SK-N-SH treated with all-trans-retinoic acid at 6 μM for 48 hours (cell line): ENCODE data around the gene GPR155.
A peak's percentile ranks its signal among the peaks of the same experiment; 100 is the strongest.

ENCODE experiments used
- ATAC-seq: fragments of 200-7000 bp; cut with Tn5 transposase; 3 replicates; pipeline ENCODE4 v1.9.1; 2020; ENCODE audit warnings: mild to moderate bottlenecking, moderate library complexity
- ARNTL ChIP-seq: fragments of 450-650 bp; formaldehyde crosslinking; IDR thresholded peaks from 2 replicates; pipeline ENCODE4 v1.5.0; 2020; ENCODE audit warnings: low read depth, mild to moderate bottlenecking, moderate library complexity, borderline replicate concordance
- BACH2 ChIP-seq: fragments of 250-450 bp; sonication (Bioruptor Pico); IDR thresholded peaks from 2 replicates; pipeline ENCODE4 v1.9.0; 2021; ENCODE audit warnings: mild to moderate bottlenecking, borderline replicate concordance
- CREB5 ChIP-seq: fragments of 250-450 bp; sonication (Bioruptor Pico); IDR thresholded peaks from 2 replicates; pipeline ENCODE4 v1.5.1; 2020; ENCODE audit warnings: low read depth, mild to moderate bottlenecking, moderate library complexity
- CSDC2 ChIP-seq: fragments of 250-450 bp; sonication (Bioruptor Pico); IDR thresholded peaks from 2 replicates; pipeline ENCODE4 v1.5.0; 2020; ENCODE audit warnings: mild to moderate bottlenecking, moderate library complexity
- CSRNP3 ChIP-seq: fragments of 250-450 bp; sonication (Bioruptor Pico); IDR thresholded peaks from 2 replicates; pipeline ENCODE4 v1.5.1; 2021; ENCODE audit warnings: mild to moderate bottlenecking, moderate library complexity
- ESRRG ChIP-seq: fragments of 250-450 bp; sonication (Bioruptor Pico); IDR thresholded peaks from 2 replicates; pipeline ENCODE4 v1.6.1; 2021; ENCODE audit warnings: mild to moderate bottlenecking
- GLIS3 ChIP-seq: fragments of 250-450 bp; sonication (Bioruptor Pico); IDR thresholded peaks from 2 replicates; pipeline ENCODE4 v1.5.0; 2020; ENCODE audit warnings: mild to moderate bottlenecking, moderate library complexity
- ISL1 ChIP-seq: fragments of 250-450 bp; sonication (Bioruptor Pico); IDR thresholded peaks from 2 replicates; pipeline ENCODE4 v2.1.2; 2022; ENCODE audit warnings: mild to moderate bottlenecking, moderate library complexity
- OSR1 ChIP-seq: fragments of 250-450 bp; sonication (Bioruptor Pico); IDR thresholded peaks from 2 replicates; pipeline ENCODE4 v1.8.0; 2022; ENCODE audit warnings: moderate library complexity, mild to moderate bottlenecking, inconsistent platforms
- POU6F1 ChIP-seq: fragments of 250-450 bp; sonication (Bioruptor Pico); IDR thresholded peaks from 2 replicates; pipeline ENCODE4 v1.8.0; 2021; ENCODE audit warnings: low read depth, mild to moderate bottlenecking, moderate library complexity, borderline replicate concordance
- PPARA ChIP-seq: fragments of 250-450 bp; sonication (Bioruptor Pico); IDR thresholded peaks from 2 replicates; pipeline ENCODE4 v1.5.0; 2020; ENCODE audit warnings: mild to moderate bottlenecking, borderline replicate concordance
- RARB ChIP-seq: fragments of 250-450 bp; sonication (Bioruptor Pico); IDR thresholded peaks from 2 replicates; pipeline ENCODE4 v1.8.0; 2021; ENCODE audit warnings: mild to moderate bottlenecking, moderate library complexity
- SNAI2 ChIP-seq: fragments of 250-450 bp; sonication (Bioruptor Pico); IDR thresholded peaks from 2 replicates; pipeline ENCODE4 v1.5.0; 2020; ENCODE audit warnings: mild to moderate bottlenecking, moderate library complexity
- TCF4 ChIP-seq: fragments of 250-450 bp; sonication (Bioruptor Pico); IDR thresholded peaks from 2 replicates; pipeline ENCODE4 v1.8.0; 2021; ENCODE audit warnings: mild to moderate bottlenecking, moderate library complexity, borderline replicate concordance
- TOX ChIP-seq: fragments of 250-450 bp; sonication (Bioruptor Pico); IDR thresholded peaks from 2 replicates; pipeline ENCODE4 v1.8.0; 2021; ENCODE audit warnings: mild to moderate bottlenecking, moderate library complexity, borderline replicate concordance
- ZC3H10 ChIP-seq: fragments of 250-450 bp; sonication (Bioruptor Pico); IDR thresholded peaks from 2 replicates; pipeline ENCODE4 v1.5.1; 2021; ENCODE audit warnings: mild to moderate bottlenecking, moderate library complexity
- ZFP3 ChIP-seq: fragments of 250-450 bp; sonication (Bioruptor Pico); IDR thresholded peaks from 2 replicates; pipeline ENCODE4 v1.5.0; 2020; ENCODE audit warnings: mild to moderate bottlenecking, moderate library complexity
- ZFP30 ChIP-seq: fragments of 450-650 bp; formaldehyde crosslinking; IDR thresholded peaks from 2 replicates; pipeline ENCODE4 v1.5.0; 2022; ENCODE audit warnings: mild to moderate bottlenecking, moderate library complexity
- ZNF565 ChIP-seq: fragments of 450-650 bp; formaldehyde crosslinking; conservative IDR thresholded peaks from 2 replicates; pipeline ENCODE4 v1.5.0; 2020; ENCODE audit warnings: low read depth, mild to moderate bottlenecking, moderate library complexity
- ZNF70 ChIP-seq: fragments of 450-650 bp; formaldehyde crosslinking; IDR thresholded peaks from 2 replicates; pipeline ENCODE4 v1.5.0; 2020; ENCODE audit warnings: mild to moderate bottlenecking, moderate library complexity
- ZNF8 ChIP-seq: fragments of 450-650 bp; formaldehyde crosslinking; IDR thresholded peaks from 2 replicates; pipeline ENCODE4 v1.5.0; 2020; ENCODE audit warnings: mild to moderate bottlenecking, moderate library complexity
- TF ChIP-seq, protein P1 (sequence below): fragments of 250-450 bp; sonication (Bioruptor Pico); IDR thresholded peaks from 2 replicates; pipeline ENCODE4 v1.8.0; 2020; ENCODE audit warnings: mild to moderate bottlenecking, moderate library complexity, borderline replicate concordance

Gene GPR155

GRCh38 chr2:174449033-174449432 is 37.8 kb downstream of the GPR155 start:
- TF ChIP-seq ZFP30 (CRISPR knock-in tag) (no peak), PPARA (no peak), CSRNP3 (no peak), ZFP3 (no peak), ZNF70 (CRISPR knock-in tag) (no peak), POU6F1 (CRISPR knock-in tag) (no peak), TOX (CRISPR knock-in tag) (no peak), ARNTL (CRISPR knock-in tag) (no peak), ZC3H10 (no peak), RARB (CRISPR knock-in tag) (no peak), ZNF565 (no peak), ESRRG (CRISPR knock-in tag) (no peak), SNAI2 (CRISPR knock-in tag) (no peak), GLIS3 (no peak)
- TF ChIP-seq, protein P1, sequence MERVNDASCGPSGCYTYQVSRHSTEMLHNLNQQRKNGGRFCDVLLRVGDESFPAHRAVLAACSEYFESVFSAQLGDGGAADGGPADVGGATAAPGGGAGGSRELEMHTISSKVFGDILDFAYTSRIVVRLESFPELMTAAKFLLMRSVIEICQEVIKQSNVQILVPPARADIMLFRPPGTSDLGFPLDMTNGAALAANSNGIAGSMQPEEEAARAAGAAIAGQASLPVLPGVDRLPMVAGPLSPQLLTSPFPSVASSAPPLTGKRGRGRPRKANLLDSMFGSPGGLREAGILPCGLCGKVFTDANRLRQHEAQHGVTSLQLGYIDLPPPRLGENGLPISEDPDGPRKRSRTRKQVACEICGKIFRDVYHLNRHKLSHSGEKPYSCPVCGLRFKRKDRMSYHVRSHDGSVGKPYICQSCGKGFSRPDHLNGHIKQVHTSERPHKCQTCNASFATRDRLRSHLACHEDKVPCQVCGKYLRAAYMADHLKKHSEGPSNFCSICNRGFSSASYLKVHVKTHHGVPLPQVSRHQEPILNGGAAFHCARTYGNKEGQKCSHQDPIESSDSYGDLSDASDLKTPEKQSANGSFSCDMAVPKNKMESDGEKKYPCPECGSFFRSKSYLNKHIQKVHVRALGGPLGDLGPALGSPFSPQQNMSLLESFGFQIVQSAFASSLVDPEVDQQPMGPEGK: no peak
- ATAC-seq: no peak

GRCh38 chr2:174446531-174446930 is 40.3 kb downstream of the GPR155 start:
- peak; percentile 51; the same call in 1 of the 3 replicates for ATAC-seq
- TF ChIP-seq CREB5 (CRISPR knock-in tag) (0 out of 2 replicates have a peak, but pooled peaks have one; percentile 2), BACH2 (CRISPR knock-in tag) (no peak), CSDC2 (CRISPR knock-in tag) (no peak), TOX (CRISPR knock-in tag) (no peak), POU6F1 (CRISPR knock-in tag) (no peak), TCF4 (peak; percentile 60; the same call in 1 of the 2 replicates), ZFP3 (no peak), PPARA (no peak), ZNF8 (no peak), OSR1 (no peak), RARB (CRISPR knock-in tag) (no peak), ESRRG (CRISPR knock-in tag) (no peak), ARNTL (CRISPR knock-in tag) (no peak), CSRNP3 (no peak), ISL1 (peak; percentile 86), SNAI2 (CRISPR knock-in tag) (no peak), ZNF565 (no peak)
- TF ChIP-seq, protein P1: no peak
